MM.1S (cell line): Measurements from ENCODE around the gene OR6C1.

Experiments
- CTCF ChIP-seq: fragments of 300-600 bp; sonication (generic); IDR thresholded peaks from 2 replicates; pipeline ENCODE4 v1.5.1; 2016; ENCODE audit warnings: antibody characterized with exemption, low read length, mixed read lengths
- EZH2 ChIP-seq: fragments of 300-600 bp; sonication (generic); optimal IDR thresholded peaks from 2 replicates; pipeline ENCODE3; 2017; ENCODE audit warnings: low read depth, mild to moderate bottlenecking, antibody characterized with exemption, low read length, mixed read lengths
- EZH2phosphoT487 ChIP-seq: fragments of 300-600 bp; sonication (generic); IDR thresholded peaks from 2 replicates; pipeline ENCODE4 v1.6.1; 2018; ENCODE audit warnings: antibody characterized with exemption, low read length

- TF ChIP-seq CTCF (no peak), EZH2 (no peak), EZH2phosphoT487 (no peak)
Measured at GRCh38 chr12:55296469-55296868, 17.7 kb upstream of the OR6C1 start, which contains the start of gene OR6C6.
